Activated naive CD8-positive, alpha-beta T cell treated with anti-CD3 and anti-CD28 coated beads for 36 hours (primary cell): ENCODE measurements around the gene CCL13. TPM values are rescaled to one million over a fixed set of nuclear protein-coding genes. Genes with fewer than 3 reads are reported as not detected.

Experiments
- total RNA-seq, 2 experiments: library from RNA; stranded (reverse); gene quantifications; one replicate each; pipeline ENCODE4 v1.2.3, GENCODE V29; 2021

Gene CCL13
- total RNA-seq, 2 experiments from 2014 or later: not detected

Other genes starting within 250 kb of the CCL13 start
- not detected for gene CCL2, start 101.2 kb upstream of the CCL13 start, total RNA-seq
- not detected for gene CCL7, start 86.3 kb upstream of the CCL13 start, total RNA-seq
- gene CCL11, start 70.7 kb upstream of the CCL13 start, total RNA-seq: not detected
- gene CCL8, start 37.0 kb upstream of the CCL13 start, total RNA-seq: not detected
- not detected for gene CCL1, start 6.8 kb downstream of the CCL13 start, total RNA-seq
- under 1 TPM in 1 of 2 experiments, not detected in 1; 0.06 TPM for gene TMEM132E, start 223.1 kb downstream of the CCL13 start, total RNA-seq